Activated effector memory CD4-positive, alpha-beta T cell treated with anti-CD3 and anti-CD28 coated beads, Interleukin-2, amount 50 U/mL, for 16 hours (primary cell): Measurements from ENCODE around the gene VSIG10L2.

ENCODE experiments used
- DNase-seq: peaks from one replicate; pipeline ENCODE4 v3.0.0-alpha.2; 2020

VSIG10L2 gene

DNA sequence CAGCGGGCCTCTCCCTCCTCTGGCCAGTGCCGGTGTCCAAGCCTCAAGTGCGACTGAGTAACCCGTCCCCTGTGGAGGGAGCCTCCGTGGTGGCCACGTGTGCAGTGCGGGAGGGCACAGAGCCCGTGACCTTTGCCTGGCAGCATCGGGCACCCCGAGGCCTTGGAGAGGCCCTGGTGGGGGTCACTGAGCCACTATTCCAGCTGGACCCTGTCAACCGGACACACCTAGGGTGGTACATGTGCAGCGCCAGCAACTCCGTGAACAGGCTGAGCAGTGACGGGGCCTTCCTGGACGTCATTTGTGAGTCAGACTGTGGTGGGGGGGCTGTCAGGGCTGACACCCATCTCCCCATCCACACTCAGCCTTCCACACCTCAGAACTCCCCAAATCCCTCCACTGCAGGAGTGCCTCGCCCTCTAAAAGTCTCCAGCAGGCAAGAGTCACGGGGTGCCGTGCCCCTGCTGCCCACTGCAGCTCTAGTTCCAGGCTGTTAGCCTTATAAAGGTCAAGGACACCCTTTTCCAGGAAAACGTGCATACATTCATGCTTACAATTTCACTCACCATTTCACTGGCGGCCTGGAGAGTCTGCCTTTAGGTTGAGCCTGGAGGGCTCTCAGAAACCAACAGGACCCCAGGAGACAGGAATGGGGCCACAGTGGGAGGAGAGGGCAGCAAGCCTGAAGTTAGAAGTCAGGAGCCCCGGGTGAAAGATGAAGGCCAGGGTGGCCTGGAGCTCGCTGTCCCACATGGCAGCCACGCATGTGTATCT lies 2.6 kb downstream of the VSIG10L2 start:
- no peak for DNase-seq

- DNase-seq = no peak
Measured at GRCh38 chr11:125949271-125950177, 3.7 kb downstream of the VSIG10L2 start.

- DNase-seq = no peak
Measured at GRCh38 chr11:125950178-125950490, 4.3 kb downstream of the VSIG10L2 start.

DNA sequence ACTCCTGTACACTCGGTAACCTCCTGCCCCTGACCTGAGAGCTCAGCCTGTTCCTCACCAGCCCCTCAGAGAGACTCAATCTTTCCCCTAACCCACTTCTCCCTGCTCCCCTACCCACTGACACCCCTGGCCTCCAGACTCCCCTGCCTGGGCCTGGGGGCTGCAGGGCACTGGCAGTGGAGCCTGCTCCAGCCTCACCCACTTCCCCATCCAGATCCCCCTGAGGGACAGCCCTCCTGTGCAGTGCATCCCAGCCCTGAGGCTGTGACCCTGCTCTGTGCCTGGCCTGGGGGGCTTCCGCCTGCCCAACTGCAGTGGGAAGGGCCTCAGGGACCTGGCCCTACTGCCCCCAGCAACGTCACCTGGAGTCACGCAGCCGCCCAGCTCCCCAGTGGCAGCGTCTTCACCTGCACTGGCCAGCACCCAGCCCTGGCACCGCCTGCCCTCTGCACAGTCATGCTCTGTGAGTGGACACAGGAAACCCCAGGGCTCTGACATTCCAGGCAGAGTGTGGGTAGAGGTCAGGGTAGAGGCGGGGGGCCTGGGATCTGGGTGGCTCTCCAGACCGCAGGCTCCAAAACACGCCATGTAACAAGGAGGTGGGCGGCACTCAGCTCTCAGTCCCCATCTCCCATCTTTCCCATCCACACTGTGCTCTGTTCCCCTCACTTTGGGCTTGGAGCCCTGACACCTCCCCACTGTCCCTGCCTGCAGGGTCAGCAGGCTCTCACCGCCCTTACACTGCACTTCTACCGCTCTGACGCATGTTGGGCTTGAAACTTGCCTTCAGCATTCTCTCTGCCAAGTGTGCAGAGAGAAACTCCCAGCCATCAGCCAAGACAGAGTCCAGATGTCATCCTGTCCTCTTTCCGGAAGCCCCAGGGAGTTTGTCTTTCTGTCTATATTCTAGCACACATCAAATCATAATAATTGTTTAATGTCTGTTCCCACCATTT lies 5.1 kb downstream of the VSIG10L2 start:
- no peak for DNase-seq

DNA sequence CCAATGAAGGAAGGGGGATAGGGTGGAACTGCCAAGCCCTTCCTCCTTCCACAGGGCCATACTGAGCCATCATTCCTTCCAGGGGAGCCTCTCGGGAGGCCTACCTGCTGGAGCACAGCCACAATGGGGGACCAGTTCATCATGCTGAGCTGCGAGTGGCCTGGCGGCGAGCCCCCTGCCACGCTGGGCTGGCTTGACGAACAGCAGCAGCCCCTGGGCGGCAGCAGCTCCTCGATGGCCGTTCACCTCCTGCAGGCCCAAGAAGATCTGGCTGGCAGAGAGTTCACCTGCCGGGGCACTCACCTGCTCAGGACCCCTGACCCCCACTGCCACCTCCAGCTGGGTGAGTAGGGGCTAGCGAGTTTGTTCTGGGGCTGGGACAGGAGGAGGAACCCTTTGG lies 5.9 kb downstream of the VSIG10L2 start:
- DNase-seq = no peak

DNA sequence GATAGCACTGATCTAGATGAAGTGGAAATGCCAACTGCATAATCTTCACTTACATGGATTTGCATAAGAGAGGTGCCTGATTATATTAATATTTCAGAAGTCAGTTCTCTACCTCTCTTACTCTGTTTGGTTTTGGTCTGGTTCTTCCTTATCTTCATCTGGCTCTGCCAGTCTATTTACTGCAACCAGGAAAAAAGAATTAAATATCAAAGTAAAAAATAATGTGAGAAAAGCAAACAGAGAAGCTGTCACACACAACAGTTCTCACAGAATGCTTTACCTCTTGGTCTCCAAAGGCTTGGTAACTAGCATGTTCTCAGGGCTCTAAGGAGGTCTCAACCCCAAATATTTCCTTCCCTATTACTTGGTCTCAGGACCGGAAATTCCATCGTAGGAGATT lies 6.7 kb downstream of the VSIG10L2 start:
- no peak for DNase-seq

- DNase-seq = no peak
Measured at GRCh38 chr11:125952973-125953372, 7.1 kb downstream of the VSIG10L2 start.

DNA sequence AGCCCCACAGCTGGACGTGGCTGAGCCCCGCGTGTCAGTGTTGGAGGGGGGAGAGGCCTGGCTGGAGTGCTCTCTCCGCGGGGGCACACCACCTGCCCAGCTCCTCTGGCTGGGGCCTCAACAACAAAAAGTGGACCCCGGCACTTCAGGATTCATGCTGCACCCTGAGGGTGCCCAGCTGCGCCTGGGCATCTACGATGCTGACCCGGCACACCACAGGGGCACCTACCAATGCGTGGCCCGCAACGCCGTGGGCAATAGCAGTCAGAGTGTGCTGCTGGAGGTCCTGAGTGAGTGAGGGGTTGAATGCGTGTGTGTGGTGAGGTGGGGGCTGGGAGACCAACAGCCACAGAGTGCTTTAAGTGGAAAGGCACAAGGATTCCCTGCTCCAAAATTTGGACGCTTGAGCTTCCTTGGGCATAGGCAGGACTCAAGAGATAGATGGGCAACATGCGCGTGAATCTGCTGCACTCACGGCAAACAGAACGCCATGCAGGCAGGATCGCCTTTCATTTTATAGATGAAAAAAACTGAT lies 7.6 kb downstream of the VSIG10L2 start:
- DNase-seq = no peak

- no peak for DNase-seq
Measured at GRCh38 chr11:125954123-125954944, 8.5 kb downstream of the VSIG10L2 start.

DNA sequence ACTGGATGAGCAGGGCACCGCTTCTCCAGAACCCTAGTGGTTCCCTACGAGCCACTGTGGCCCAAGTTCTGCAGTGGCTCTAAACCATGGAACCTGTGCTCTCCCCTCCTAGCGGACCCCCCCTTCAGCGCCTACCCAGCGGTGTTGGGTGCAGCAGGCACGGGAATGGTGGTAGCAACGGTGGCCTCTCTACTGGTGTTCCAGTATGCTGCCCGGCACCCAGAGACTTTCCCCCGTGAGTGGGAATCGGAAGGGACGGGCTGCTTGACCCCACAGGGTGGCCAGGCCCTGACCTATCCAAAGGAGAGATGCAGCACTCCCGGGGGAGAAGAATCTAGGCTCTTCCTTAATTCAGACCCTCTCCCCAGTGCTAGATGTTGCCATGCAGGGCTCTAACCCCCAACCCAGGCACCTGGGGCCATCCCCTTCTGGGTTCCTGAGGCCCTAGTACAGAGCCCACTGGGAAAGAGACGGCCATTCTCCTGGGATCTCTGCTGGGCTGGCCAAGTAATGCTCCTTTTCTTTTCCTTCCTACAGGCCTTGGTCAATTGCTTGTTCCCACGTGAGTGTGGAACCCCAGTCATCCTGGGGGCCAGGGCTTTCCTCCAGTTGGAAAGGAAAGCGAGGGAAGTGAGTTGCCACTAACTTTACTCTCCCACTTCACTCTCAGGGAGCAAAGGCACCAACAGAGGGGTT lies 9.2 kb downstream of the VSIG10L2 start:
- no peak for DNase-seq

DNA sequence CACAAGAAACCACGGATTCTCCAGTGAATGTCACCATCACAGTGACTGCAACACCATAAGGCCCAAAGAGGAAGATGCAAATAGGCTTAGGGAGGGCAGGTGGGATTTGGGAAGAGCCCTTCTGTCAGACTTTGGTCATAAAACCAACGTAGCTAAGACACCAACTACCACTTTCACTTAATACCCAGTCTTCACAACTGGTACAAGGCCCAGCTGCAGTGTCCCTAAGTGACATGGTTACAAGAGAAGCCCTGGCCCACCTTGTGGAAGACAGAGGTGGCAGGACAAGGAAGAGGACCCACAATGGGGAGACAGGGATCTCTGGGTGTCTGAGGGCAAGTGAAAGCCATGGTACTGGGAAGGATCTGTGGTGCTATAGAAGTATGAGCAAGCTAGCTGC lies 10.0 kb downstream of the VSIG10L2 start:
- no peak for DNase-seq

GRCh38 chr11:125956391-125957134 lies 10.7 kb downstream of the VSIG10L2 start:
- DNase-seq = no peak

DNA sequence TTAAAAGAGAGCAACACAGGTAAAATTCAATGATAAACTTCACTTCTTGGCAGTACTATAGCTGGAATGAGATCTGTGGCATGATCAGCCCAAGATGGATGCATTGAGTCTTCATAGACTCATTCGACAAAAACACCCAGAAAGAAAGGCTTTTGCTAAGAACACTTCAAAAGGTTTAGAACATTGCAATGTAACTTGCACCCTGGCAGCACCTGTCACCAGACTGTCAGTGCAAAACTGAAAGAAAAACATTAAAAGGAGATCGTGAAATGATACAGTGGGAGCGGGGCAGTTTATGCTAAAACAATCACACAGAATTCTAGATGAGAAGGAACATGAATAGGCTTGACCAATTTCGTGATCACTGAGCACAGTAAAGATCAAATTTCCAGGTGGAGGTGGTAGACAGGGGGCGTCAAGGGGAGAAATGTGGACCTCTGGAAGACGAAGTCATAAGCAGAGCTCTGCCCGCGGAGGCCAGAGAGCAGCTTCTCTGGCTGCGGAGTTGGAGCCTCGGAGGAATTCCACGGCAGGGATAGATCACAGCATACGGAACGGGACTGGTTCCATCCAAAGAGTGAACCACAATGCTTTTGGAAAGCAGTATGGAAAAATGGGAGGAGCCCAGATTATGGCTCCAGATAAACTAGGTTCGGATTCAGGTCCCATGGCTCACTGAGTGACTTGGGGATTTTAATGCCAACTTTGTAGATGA lies 11.9 kb downstream of the VSIG10L2 start:
- no peak for DNase-seq

- DNase-seq = no peak
Measured at GRCh38 chr11:125958872-125959400, 13.1 kb downstream of the VSIG10L2 start.

DNA sequence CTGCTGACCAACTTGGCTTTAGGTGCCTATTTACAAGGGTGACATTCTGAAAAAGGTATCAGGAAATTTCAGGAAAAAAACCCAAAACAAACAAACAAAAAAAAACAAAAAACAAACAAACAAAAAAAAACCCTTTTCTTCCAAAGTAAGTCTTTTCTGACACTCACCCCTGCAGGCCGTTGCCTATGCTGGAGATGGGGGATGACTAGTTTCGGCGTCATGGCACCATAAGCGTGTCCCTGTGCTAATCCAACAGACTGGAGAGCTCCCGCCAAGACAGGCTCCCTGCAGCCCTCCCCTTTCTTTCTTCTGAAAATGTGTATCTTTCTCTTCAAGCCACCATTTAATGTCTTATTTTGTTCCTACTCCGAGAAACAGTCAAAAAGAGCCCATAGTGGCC lies 13.7 kb downstream of the VSIG10L2 start:
- DNase-seq = no peak

DNA sequence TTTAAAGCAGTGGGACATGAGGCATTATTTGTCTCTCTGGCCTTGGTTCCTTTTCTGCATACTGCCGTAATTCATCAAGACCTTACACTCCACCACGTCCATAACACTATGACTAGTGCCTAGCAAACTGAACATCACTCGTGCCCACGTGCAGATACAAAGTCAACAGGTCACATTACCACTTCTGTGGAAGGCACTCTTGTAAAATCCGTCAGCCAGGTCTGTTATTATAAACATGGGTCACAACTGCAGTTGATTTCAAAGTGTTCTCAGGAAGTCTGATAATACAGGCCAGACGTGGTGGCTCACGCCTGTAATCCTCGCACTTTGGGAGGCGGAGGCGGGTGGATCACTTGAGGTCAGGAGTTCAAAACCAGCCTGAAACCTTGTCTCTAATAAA lies 14.1 kb downstream of the VSIG10L2 start:
- no peak for DNase-seq

DNA sequence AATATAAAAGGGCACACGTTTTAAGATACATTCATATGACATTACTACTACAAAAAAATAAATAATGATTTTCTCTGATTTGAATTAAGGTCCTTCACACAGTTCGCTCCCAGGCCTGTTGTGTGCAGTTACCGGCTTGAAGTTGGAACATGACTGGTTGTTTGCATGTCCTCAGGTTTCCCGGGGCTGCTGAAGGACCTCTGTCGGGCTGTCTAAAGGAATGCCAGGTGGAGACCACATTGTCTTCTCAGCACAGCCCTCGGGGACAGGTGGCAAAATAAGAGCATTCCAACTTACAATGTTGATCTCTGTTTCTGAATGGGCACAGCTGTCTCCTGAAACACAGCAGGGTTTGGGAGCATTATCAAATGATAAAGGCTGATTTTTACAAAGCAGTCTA lies 14.9 kb downstream of the VSIG10L2 start:
- no peak for DNase-seq

GRCh38 chr11:125967515-125967914 lies 21.7 kb downstream of the VSIG10L2 start:
- no peak for DNase-seq

DNA sequence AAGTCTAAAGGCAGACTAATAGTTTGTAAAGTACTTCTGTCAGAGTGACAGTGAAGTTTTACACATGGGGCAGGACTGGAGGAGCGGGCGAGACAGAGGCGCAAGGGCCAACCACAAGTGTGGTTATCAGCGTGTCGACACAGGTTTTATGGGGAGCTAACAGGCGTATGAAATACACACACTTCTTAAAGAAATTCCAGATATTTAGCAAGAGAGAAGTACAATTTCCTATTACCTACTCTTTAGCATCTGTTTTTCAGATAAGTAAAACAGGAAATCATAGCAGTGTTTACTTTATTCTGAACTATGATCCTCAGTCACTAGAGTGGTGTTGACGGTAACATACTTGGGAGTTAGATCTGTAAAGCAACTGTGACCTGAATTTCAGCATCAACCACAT lies 22.5 kb downstream of the VSIG10L2 start:
- no peak for DNase-seq

- DNase-seq = no peak
Measured at GRCh38 chr11:125971618-125972017, 25.8 kb downstream of the VSIG10L2 start.
